Panc1 (cell line): ENCODE results near the gene EHD1.

Experiments
- POLR2AphosphoS5 ChIP-seq: IDR thresholded peaks from 2 replicates; pipeline ENCODE4 v1.6.1; 2012; ENCODE audit warnings: mild to moderate bottlenecking, low read depth, low read length, moderate library complexity
- SIN3A ChIP-seq: IDR thresholded peaks from 2 replicates; pipeline ENCODE4 v1.6.1; 2012; ENCODE audit warnings: low read depth, mild to moderate bottlenecking, low read length, moderate library complexity, borderline replicate concordance; ENCODE audit not compliant: insufficient read depth

DNA sequence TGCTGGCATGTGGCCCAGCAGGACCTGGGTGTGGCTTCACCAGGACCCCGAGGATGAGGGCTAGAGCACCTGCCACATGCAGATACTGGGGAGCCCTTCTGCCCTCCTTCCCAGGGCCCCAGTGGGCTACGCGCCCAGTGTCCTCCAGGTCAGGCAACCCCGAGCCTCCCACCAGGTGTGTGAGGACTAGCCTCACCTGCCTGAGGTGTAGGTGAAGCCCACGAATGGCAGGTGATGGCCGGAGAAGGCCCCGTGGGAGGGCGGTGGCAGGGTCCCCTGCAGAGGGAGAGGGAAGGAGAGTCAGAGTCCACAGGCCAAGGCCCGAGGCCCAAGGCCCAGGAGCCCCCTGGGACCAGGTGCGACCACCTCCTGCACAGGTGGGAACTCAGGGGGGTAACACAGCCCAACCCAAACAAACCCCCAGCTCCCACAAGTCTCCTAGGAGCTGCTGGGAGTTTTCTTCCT lies 40.5 kb downstream of the EHD1 start:
- TF ChIP-seq SIN3A (no peak), POLR2AphosphoS5 (no peak)
